Loucy (cell line): ENCODE data around the gene CIP2A.

Experiments
- H2AFZ ChIP-seq: fragments of 200-600 bp; sonication (generic); 2 replicates; pipeline ENCODE4 v1.6.0; 2016; ENCODE audit warnings: antibody characterized with exemption, mild to moderate bottlenecking, low read length, moderate library complexity
- H3F3A ChIP-seq: fragments of 200-600 bp; 2 replicates; pipeline ENCODE4 v1.6.0; 2016; ENCODE audit warnings: antibody characterized with exemption, low read depth, mild to moderate bottlenecking
- H3K27me3 ChIP-seq: fragments of 200-600 bp; sonication (generic); 2 replicates; pipeline ENCODE4 v1.6.1; 2014; ENCODE audit warnings: low read length, mild to moderate bottlenecking; ENCODE audit not compliant: insufficient read depth, poor library complexity, severe bottlenecking
- H3K36me3 ChIP-seq: fragments of 200-600 bp; sonication (generic); 2 replicates; pipeline ENCODE4 v1.6.1; 2016; ENCODE audit warnings: low read length; ENCODE audit not compliant: insufficient read depth
- H3K4me1 ChIP-seq: fragments of 200-600 bp; sonication (generic); 2 replicates; pipeline ENCODE4 v1.5.1; 2014; ENCODE audit warnings: low read length, mild to moderate bottlenecking; ENCODE audit not compliant: insufficient read depth, poor library complexity, severe bottlenecking
- H3K4me2 ChIP-seq: fragments of 200-600 bp; sonication (generic); 2 replicates; pipeline ENCODE4 v1.6.0; 2014; ENCODE audit warnings: antibody characterized with exemption, low read length, low read depth, mild to moderate bottlenecking; ENCODE audit not compliant: poor library complexity, severe bottlenecking
- H3K4me3 ChIP-seq: fragments of 200-600 bp; sonication (generic); 2 replicates; pipeline ENCODE4 v1.5.1; 2014; ENCODE audit warnings: low read length, mild to moderate bottlenecking, mixed read lengths; ENCODE audit not compliant: poor library complexity, severe bottlenecking
- H3K79me2 ChIP-seq: fragments of 200-600 bp; sonication (generic); 2 replicates; pipeline ENCODE4 v1.6.1; 2014; ENCODE audit warnings: low read length; ENCODE audit not compliant: insufficient read depth
- H3K9ac ChIP-seq: fragments of 200-600 bp; sonication (generic); 2 replicates; pipeline ENCODE4 v1.6.0; 2014; ENCODE audit warnings: mild to moderate bottlenecking, low read depth, low read length, moderate library complexity; ENCODE audit not compliant: poor library complexity, severe bottlenecking
- H3K9me2 ChIP-seq: fragments of 200-600 bp; sonication (generic); replicated peaks from 2 replicates; pipeline ENCODE4 v1.6.1; 2016; ENCODE audit warnings: low read depth, low read length, mixed read lengths
- H3K9me3 ChIP-seq: fragments of 200-600 bp; sonication (generic); 2 replicates; pipeline ENCODE4 v1.6.1; 2014; ENCODE audit warnings: mild to moderate bottlenecking, antibody characterized with exemption, low read length, low read depth; ENCODE audit not compliant: insufficient read depth
- H4K20me1 ChIP-seq: fragments of 200-600 bp; sonication (generic); 2 replicates; pipeline ENCODE4 v1.6.0; 2014; ENCODE audit warnings: antibody characterized with exemption, low read length, mild to moderate bottlenecking; ENCODE audit not compliant: insufficient read depth, poor library complexity, severe bottlenecking
- EZH2phosphoT487 ChIP-seq: fragments of 200-600 bp; IDR thresholded peaks from 2 replicates; pipeline ENCODE4 v1.6.1; 2018; ENCODE audit warnings: antibody characterized with exemption, mild to moderate bottlenecking, moderate library complexity, borderline replicate concordance
- TF ChIP-seq, protein P1 (sequence below): fragments of 200-600 bp; sonication (generic); conservative IDR thresholded peaks from 2 replicates; pipeline ENCODE4 v1.5.1; 2014; ENCODE audit warnings: mild to moderate bottlenecking, antibody characterized with exemption, low read length

CIP2A gene

DNA sequence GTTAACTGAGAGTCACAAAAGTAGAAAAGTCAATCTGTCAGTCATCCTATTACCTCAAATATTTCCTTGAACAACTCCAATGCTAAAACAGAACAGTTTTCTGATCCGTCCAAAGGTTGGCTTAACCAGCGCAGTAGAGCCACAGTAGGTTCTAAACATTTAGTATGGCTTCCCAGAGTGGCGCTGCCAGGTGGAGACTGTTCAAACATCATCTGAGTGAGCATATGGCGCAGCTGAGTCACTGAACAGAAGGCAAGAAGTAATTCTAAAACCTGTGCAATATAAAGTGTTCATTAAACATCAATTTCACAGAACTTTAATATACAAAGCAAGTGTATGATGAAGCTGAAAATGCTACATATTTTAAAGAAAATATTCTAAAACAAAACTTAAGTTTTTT, 19.9 kb downstream of the CIP2A start:
- Histone ChIP-seq H3K27me3 (no peaks in the 10 kb centered on the region), H4K20me1 (no peaks in the 10 kb centered on the region), H3K79me2 (no peaks in the 10 kb centered on the region), H3K4me2 (no peak overlapping the region), H3K4me1 (no peaks in the 10 kb centered on the region), H3K9me2 (no peaks in the 10 kb centered on the region), H3K9ac (no peak overlapping the region), H3K4me3 (no peak overlapping the region), H2AFZ (no peak overlapping the region), H3K36me3 (peaks cover 55% of the 10 kb centered on the region), H3K9me3 (no peaks in the 10 kb centered on the region), H3F3A (no peaks in the 10 kb centered on the region)
- TF ChIP-seq, protein P1, sequence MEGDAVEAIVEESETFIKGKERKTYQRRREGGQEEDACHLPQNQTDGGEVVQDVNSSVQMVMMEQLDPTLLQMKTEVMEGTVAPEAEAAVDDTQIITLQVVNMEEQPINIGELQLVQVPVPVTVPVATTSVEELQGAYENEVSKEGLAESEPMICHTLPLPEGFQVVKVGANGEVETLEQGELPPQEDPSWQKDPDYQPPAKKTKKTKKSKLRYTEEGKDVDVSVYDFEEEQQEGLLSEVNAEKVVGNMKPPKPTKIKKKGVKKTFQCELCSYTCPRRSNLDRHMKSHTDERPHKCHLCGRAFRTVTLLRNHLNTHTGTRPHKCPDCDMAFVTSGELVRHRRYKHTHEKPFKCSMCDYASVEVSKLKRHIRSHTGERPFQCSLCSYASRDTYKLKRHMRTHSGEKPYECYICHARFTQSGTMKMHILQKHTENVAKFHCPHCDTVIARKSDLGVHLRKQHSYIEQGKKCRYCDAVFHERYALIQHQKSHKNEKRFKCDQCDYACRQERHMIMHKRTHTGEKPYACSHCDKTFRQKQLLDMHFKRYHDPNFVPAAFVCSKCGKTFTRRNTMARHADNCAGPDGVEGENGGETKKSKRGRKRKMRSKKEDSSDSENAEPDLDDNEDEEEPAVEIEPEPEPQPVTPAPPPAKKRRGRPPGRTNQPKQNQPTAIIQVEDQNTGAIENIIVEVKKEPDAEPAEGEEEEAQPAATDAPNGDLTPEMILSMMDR, result no peak
- TF ChIP-seq EZH2phosphoT487, result no peak

DNA sequence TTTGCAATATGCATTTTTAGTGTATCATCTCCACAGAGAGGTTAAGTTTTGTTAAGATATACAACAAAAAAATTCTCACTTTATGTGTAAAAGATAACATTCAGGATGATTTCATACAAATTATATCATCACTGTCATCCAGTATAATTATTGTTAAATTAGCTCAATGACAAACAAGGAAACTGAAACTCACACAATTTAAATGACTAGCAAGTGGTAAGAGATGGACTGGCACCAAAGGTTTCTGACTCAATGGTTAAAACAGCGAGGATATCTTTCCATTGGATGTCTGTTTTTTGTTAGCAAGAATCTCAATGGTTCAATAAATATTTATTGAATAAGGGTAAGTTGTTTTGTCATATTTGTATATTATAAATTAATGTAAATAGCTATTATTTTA, 22.6 kb downstream of the CIP2A start:
- H3K4me3 ChIP-seq, result no peak overlapping the region
- no peaks in the 10 kb centered on the region for H3K9me3 ChIP-seq
- no peaks in the 10 kb centered on the region for H3K27me3 ChIP-seq
- H3K4me2 ChIP-seq, result no peak overlapping the region
- peaks cover 52% of the 10 kb centered on the region for H3K36me3 ChIP-seq
- H3K4me1 ChIP-seq, result no peaks in the 10 kb centered on the region
- no peaks in the 10 kb centered on the region for H3K9me2 ChIP-seq
- no peaks in the 10 kb centered on the region for H3F3A ChIP-seq
- H4K20me1 ChIP-seq, result no peaks in the 10 kb centered on the region
- no peak overlapping the region for H2AFZ ChIP-seq
- TF ChIP-seq, protein P1, result no peak
- TF ChIP-seq EZH2phosphoT487, result no peak
- no peaks in the 10 kb centered on the region for H3K79me2 ChIP-seq
- H3K9ac ChIP-seq, result no peak overlapping the region

DNA sequence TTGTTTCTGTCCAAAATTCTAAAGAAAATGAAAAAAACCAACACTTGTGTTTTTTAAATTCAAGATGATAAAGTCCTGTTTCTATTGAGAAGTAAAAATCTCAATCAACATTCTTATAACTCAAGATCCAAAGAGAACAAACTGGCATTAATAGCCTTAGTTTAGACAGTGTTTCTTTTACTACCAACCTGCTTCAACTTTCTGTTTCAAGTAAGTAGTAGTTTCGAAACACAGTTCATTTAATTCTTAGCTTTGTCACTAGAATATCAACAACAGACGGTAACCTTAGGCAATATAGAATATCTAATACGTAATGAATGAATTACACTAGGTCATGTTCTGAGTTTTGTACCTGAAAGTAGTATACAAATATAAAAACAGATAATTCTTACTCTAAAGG, 23.7 kb downstream of the CIP2A start:
- Histone ChIP-seq H3K4me1 (no peaks in the 10 kb centered on the region), H3K79me2 (no peaks in the 10 kb centered on the region), H3K27me3 (no peaks in the 10 kb centered on the region), H3K4me2 (no peak overlapping the region), H2AFZ (no peak overlapping the region), H4K20me1 (no peaks in the 10 kb centered on the region), H3K9me2 (no peaks in the 10 kb centered on the region), H3K4me3 (no peak overlapping the region), H3K9ac (no peak overlapping the region), H3K9me3 (no peaks in the 10 kb centered on the region), H3K36me3 (peaks cover 53% of the 10 kb centered on the region), H3F3A (no peaks in the 10 kb centered on the region)
- TF ChIP-seq EZH2phosphoT487, result no peak

DNA sequence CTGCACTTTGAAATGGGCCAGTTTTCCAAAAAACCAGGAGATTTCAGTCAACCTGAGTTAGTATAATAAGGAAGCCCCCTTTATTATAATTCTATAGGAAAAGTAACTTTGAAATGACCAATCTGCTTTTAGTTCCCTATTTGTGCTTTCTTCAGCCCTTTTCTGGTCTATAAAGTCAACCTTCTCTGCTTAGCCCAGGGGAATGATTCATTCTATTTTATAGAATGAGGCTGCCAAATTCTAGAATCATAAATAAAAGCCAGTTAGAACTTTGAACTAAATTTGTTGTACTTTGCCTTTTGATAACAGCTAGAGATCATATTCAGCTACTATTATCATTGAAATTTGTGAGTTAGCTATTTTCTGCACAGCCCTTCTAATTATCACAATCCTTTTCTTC, 24.7 kb downstream of the CIP2A start:
- no peaks in the 10 kb centered on the region for H4K20me1 ChIP-seq
- no peaks in the 10 kb centered on the region for H3K27me3 ChIP-seq
- H3K9ac ChIP-seq, result no peak overlapping the region
- H3K9me2 ChIP-seq, result no peaks in the 10 kb centered on the region
- H3K4me2 ChIP-seq, result no peak overlapping the region
- H3F3A ChIP-seq, result no peaks in the 10 kb centered on the region
- no peaks in the 10 kb centered on the region for H3K9me3 ChIP-seq
- no peaks in the 10 kb centered on the region for H3K79me2 ChIP-seq
- H3K36me3 ChIP-seq, result peaks cover 57% of the 10 kb centered on the region
- no peak for TF ChIP-seq EZH2phosphoT487
- TF ChIP-seq, protein P1, result no peak
- no peak overlapping the region for H3K4me3 ChIP-seq
- no peak overlapping the region for H2AFZ ChIP-seq
- H3K4me1 ChIP-seq, result no peaks in the 10 kb centered on the region
